IMR-90 (cell line): ENCODE data around the gene CTIF.

Experiments
- CEBPB ChIP-seq: IDR thresholded peaks from 2 replicates; pipeline ENCODE4 v1.6.1; 2012; ENCODE audit warnings: low read depth, low read length, improper control_type of control experiment
- CTCF ChIP-seq: conservative IDR thresholded peaks from 2 replicates; pipeline ENCODE4 v1.5.1; 2012; ENCODE audit warnings: mild to moderate bottlenecking, low read depth, low read length, improper control_type of control experiment
- MXI1 ChIP-seq: IDR thresholded peaks from 2 replicates; pipeline ENCODE4 v1.6.1; 2012; ENCODE audit warnings: low read depth, mild to moderate bottlenecking, low read length, moderate library complexity, borderline replicate concordance
- RFX5 ChIP-seq: IDR thresholded peaks from 2 replicates; pipeline ENCODE4 v1.8.0; 2012; ENCODE audit warnings: low read depth, mild to moderate bottlenecking, low read length, moderate library complexity

DNA sequence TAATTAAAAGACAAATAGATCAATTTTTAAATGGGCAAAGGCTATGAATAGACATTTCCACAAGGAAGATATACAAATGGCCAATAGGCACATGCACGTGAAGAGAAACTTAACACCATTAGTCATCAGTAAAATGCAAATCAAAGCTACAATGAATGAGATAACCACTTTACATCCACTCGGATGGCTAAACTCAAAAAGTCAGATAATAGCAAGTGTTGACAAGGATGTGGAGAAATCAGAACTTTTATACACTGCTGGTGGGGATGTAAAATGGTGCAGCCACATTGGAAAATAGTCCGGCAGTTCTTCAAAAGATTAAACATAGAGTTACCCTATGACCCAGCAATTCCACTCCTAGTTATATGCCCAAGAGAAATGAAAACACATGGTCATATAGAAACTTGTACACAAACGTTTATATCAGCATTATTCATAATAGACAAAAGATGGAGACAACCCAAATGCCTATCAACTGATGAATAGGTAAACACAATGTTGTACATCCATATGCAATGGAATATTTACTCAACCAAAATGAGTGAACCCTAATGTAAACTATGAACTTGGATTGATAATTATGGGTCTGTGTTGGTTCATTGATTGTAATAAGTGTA, 360.8 kb downstream of the CTIF start:
- TF ChIP-seq RFX5: no peak
- TF ChIP-seq CTCF: no peak
- TF ChIP-seq MXI1: no peak
- no peak for TF ChIP-seq CEBPB
